B cell (primary cell): Measurements from ENCODE around the gene HSCB.
"Not testable (repeated sequence)": the region's sequence is repeated elsewhere in the genome, so short reads cannot be mapped to it uniquely, and the experiment has no call there.

Experiments used
- CTCF ChIP-seq: fragments of 200-600 bp; IDR thresholded peaks from one replicate; pipeline ENCODE4 v1.8.0; 2022; ENCODE audit warnings: antibody characterized with exemption, mild to moderate bottlenecking
- EZH2 ChIP-seq: IDR thresholded peaks from 2 replicates; pipeline ENCODE4 v1.6.1; 2012; ENCODE audit warnings: borderline replicate concordance, low read depth, mild to moderate bottlenecking, moderate library complexity, low read length; ENCODE audit not compliant: insufficient read depth, poor library complexity, severe bottlenecking

GRCh38 chr22:28805426-28805825, 63.6 kb downstream of the HSCB start:
- not testable (repeated sequence) for TF ChIP-seq CTCF, EZH2
